Measurements from ENCODE around the gene UBAP2L. TPM values are rescaled to one million over a fixed set of nuclear protein-coding genes. Genes with fewer than 3 reads are reported as not detected.
A peak's percentile ranks its signal among the peaks of the same experiment; 100 is the strongest.

UBAP2L gene
- total and polyA plus RNA-seq, 11 donors = 57.4 to 142 (median 97.6) TPM

DNA sequence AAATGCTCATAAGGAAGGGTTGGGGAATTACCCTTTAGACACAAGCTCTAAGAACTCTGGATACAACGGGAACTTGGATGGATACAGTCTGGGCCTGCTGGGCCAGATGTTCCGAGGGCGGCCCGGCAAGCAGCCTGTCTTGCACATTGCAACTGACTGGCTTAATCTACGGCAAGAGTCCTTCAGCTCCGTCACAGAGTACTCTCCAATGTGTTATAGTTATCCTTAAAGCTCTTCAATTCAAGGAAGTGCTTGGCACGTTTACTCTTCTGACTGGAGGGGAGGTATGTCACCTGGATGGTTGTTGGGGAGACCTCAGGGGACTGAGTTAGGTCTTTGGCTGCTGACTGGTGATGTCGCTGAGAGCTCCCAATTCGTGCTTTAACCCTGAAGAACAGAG lies 13.5 kb upstream of the UBAP2L start:
- DNase-seq = no peak
- H3K27me3 ChIP-seq = no peaks in the 10 kb centered on the region
- intact Hi-C loops (cut with DNase I) = loop anchor here in 1 of 10 donors (10.0 kb wide), 2 partner anchors 58 to 128 kb away; no protein-coding TSS in a partner anchor
- no peak for TF ChIP-seq POLR2A (IDR thresholded peaks at IDR 0.05)
- TF ChIP-seq, protein P1, sequence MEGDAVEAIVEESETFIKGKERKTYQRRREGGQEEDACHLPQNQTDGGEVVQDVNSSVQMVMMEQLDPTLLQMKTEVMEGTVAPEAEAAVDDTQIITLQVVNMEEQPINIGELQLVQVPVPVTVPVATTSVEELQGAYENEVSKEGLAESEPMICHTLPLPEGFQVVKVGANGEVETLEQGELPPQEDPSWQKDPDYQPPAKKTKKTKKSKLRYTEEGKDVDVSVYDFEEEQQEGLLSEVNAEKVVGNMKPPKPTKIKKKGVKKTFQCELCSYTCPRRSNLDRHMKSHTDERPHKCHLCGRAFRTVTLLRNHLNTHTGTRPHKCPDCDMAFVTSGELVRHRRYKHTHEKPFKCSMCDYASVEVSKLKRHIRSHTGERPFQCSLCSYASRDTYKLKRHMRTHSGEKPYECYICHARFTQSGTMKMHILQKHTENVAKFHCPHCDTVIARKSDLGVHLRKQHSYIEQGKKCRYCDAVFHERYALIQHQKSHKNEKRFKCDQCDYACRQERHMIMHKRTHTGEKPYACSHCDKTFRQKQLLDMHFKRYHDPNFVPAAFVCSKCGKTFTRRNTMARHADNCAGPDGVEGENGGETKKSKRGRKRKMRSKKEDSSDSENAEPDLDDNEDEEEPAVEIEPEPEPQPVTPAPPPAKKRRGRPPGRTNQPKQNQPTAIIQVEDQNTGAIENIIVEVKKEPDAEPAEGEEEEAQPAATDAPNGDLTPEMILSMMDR (IDR thresholded peaks at IDR 0.05) = no peak
- WGBS, 4 donors = 84 to 87% (median 85%) methylated on average over 9 of the region's 9 CpGs
- peaks cover 2 to 75% (median 73%) of the 10 kb centered on the region in 9 donors for H3K36me3 ChIP-seq
- H3K9me3 ChIP-seq = no peaks in the 10 kb centered on the region
- H3K27ac ChIP-seq = no peak overlapping the region
- no peak overlapping the region for H3K4me3 ChIP-seq
- ATAC-seq = no peak
- peaks cover 0 to 7% (median 0%) of the 10 kb centered on the region in 12 donors for H3K4me1 ChIP-seq

GRCh38 chr1:154208677-154209388 lies 11.9 kb upstream of the UBAP2L start:
- no peaks in the 10 kb centered on the region for H3K9me3 ChIP-seq
- TF ChIP-seq POLR2A (IDR thresholded peaks at IDR 0.05) = no peak
- TF ChIP-seq, protein P1 (IDR thresholded peaks at IDR 0.05) = no peak
- DNase-seq (no peak), ATAC-seq (no peak)
- intact Hi-C loops (cut with DNase I) = loop anchor here in 1 of 10 donors (10.0 kb wide), 2 partner anchors 56 to 126 kb away; no protein-coding TSS in a partner anchor
- H3K4me3 ChIP-seq = no peak overlapping the region
- H3K36me3 ChIP-seq = peaks cover 3 to 91% (median 89%) of the 10 kb centered on the region in 9 donors
- peaks cover 0 to 8% (median 0%) of the 10 kb centered on the region in 12 donors for H3K4me1 ChIP-seq
- H3K27ac ChIP-seq = no peak overlapping the region
- no peaks in the 10 kb centered on the region for H3K27me3 ChIP-seq
- WGBS, 4 donors = 62 to 70% (median 69%) methylated on average over 5 of the region's 5 CpGs

- intact Hi-C loops (cut with DNase I) = loop anchor here in 1 of 10 donors (10.0 kb wide), 1 partner anchor 343 kb away; the partner anchor contains the start of gene UBE2Q1
- H3K36me3 ChIP-seq = peaks cover 3 to 97% (median 89%) of the 10 kb centered on the region in 9 donors
- ATAC-seq = peak; percentile 88 to 95 (median 92)
- no peaks in the 10 kb centered on the region for H3K27me3 ChIP-seq
- no peak overlapping the region for H3K4me3 ChIP-seq
- H3K4me1 ChIP-seq = peaks cover 0 to 8% (median 0%) of the 10 kb centered on the region in 12 donors
- TF ChIP-seq POLR2A (IDR thresholded peaks at IDR 0.05) = no peak
- TF ChIP-seq, protein P1 (IDR thresholded peaks at IDR 0.05) = no peak
- WGBS, 4 donors = 69 to 76% (median 73%) methylated on average over 10 of the region's 10 CpGs
- DNase-seq = peak in 4 of 5 donors; percentile 37 to 75 (median 56)
- peak overlapping the region in 9 of 12 donors; percentile 10 to 74 (median 53) for H3K27ac ChIP-seq
- H3K9me3 ChIP-seq = no peaks in the 10 kb centered on the region
Measured at GRCh38 chr1:154212083-154212482, 8.7 kb upstream of the UBAP2L start.

DNA sequence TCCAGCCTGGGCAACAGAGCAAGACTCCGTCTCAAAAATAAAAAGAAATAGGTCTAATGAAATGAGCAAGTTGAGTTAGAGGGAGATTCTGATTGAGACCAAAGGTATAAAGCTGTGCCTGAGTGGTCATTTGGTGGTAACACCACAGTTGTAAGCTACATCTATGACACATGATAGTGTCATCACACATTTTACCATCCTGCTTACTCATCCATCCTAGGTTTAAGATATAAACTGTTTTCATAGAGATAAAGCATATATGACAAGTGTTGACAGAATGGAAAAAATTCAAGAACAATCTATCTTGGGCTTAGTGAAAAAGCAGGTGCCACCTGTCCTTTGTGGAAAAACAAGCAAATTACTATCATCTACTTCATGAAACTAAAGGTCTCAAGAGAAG lies 7.5 kb upstream of the UBAP2L start:
- Histone ChIP-seq H3K4me3 (no peak overlapping the region), H3K36me3 (peaks cover 3 to 97% (median 89%) of the 10 kb centered on the region in 9 donors), H3K9me3 (no peaks in the 10 kb centered on the region), H3K4me1 (peaks cover 0 to 18% (median 10%) of the 10 kb centered on the region in 12 donors), H3K27me3 (no peaks in the 10 kb centered on the region), H3K27ac (peak overlapping the region in 1 of 12 donors; percentile 74)
- WGBS, 4 donors = 89 to 95% (median 92%) methylated on average over 1 of the region's 1 CpG
- TF ChIP-seq POLR2A (IDR thresholded peaks at IDR 0.05) = no peak
- TF ChIP-seq, protein P1 (IDR thresholded peaks at IDR 0.05) = no peak
- DNase-seq (no peak), ATAC-seq (no peak)
- intact Hi-C loops (cut with DNase I) = loop anchor here in 1 of 10 donors (10.0 kb wide), 1 partner anchor 342 kb away; the partner anchor contains the start of gene UBE2Q1

Measured in heart left ventricle (tissue), 16 donors.